T-cell (primary cell): ENCODE results near the gene PBX4. TPM values are rescaled to one million over a fixed set of nuclear protein-coding genes. Genes with fewer than 3 reads are reported as not detected.

ENCODE experiments used
- ATAC-seq, 4 experiments: fragments of 200-7000 bp in 3 of 4; fragments of 150-1000 bp in 1 of 4; cut with Tn5 transposase; replicated peaks in 1 of 4; 1 replicate in 3 of 4; 2 replicates in 1 of 4; pipeline ENCODE4 v1.10.0; 2021; ENCODE audit warnings: moderate library complexity in 3 of 4, mild to moderate bottlenecking in 2 of 4, moderate number of reproducible peaks in 1 of 4
- CTCF ChIA-PET, 2 donors: fragments of 300-600 bp; sonication (Branson Sonifier 250); formaldehyde crosslinking; loops; one replicate each; lab custom pipeline; 2022; ENCODE audit warnings: antibody characterized with exemption in 2 of 2; lab: Charles Lee
- POLR2A ChIA-PET, 2 donors: fragments of 300-600 bp; sonication (Branson Sonifier 250); formaldehyde crosslinking; loops; one replicate each; lab custom pipeline; 2022; ENCODE audit warnings: antibody characterized with exemption in 2 of 2; lab: Charles Lee
- DNase-seq, 35 experiments: peaks; one replicate each; pipeline versions ENCODE4 v3.0.0 to v3.0.0-alpha.2; 2013 to 2023
- H3K27ac ChIP-seq: one replicate; pipeline ENCODE4 v1.5.1; 2013; ENCODE audit warnings: low read length
- H3K27me3 ChIP-seq, 2 experiments: replicated peaks in 1 of 2; 1 replicate in 1 of 2; 2 replicates in 1 of 2; pipeline versions ENCODE4 v1.6.1 to v1.7.0; 2013; ENCODE audit warnings: low read length in 1 of 2, mixed read lengths in 1 of 2; ENCODE audit not compliant: control insufficient read depth in 2 of 2, insufficient read depth in 2 of 2; ENCODE audit errors: extremely low read depth in 1 of 2
- H3K36me3 ChIP-seq, 2 donors: 1 replicate in 1 of 2; 2 replicates in 1 of 2; pipeline versions ENCODE4 v1.6.1 to v1.7.0; 2013; ENCODE audit warnings: low read length in 1 of 2; ENCODE audit not compliant: control insufficient read depth in 2 of 2, insufficient read depth in 1 of 2; ENCODE audit errors: extremely low read depth in 1 of 2
- H3K4me1 ChIP-seq, 2 experiments: 1 replicate in 1 of 2; 2 replicates in 1 of 2; pipeline versions ENCODE4 v1.6.1 to v1.7.0; 2013; ENCODE audit warnings: low read length in 2 of 2, mixed read lengths in 1 of 2; ENCODE audit not compliant: insufficient read depth in 2 of 2, control insufficient read depth in 1 of 2; ENCODE audit errors: extremely low read depth in 1 of 2
- H3K4me3 ChIP-seq, 2 donors: 1 replicate in 1 of 2; 2 replicates in 1 of 2; pipeline versions ENCODE4 v1.5.1 to v1.7.0; 2013; ENCODE audit warnings: mild to moderate bottlenecking in 2 of 2, low read length in 1 of 2, moderate library complexity in 1 of 2; ENCODE audit not compliant: control insufficient read depth in 1 of 2; ENCODE audit errors: extremely low read depth in 1 of 2
- H3K9me3 ChIP-seq: 2 replicates; pipeline ENCODE4 v1.7.0; 2013
- H3K27ac Mint-ChIP-seq, 2 donors: one replicate each; pipeline ENCODE4 v1.8.0; 2020 to 2021; ENCODE audit warnings: mild to moderate bottlenecking in 2 of 2, mixed read lengths in 2 of 2
- H3K27me3 Mint-ChIP-seq, 2 donors: one replicate each; pipeline ENCODE4 v1.8.0; 2021 to 2022; ENCODE audit warnings: mixed read lengths in 2 of 2
- H3K36me3 Mint-ChIP-seq: one replicate; pipeline ENCODE4 v1.8.0; 2021; ENCODE audit warnings: mixed read lengths
- H3K4me1 Mint-ChIP-seq, 3 donors: one replicate each; pipeline ENCODE4 v1.8.0; 2020 to 2022; ENCODE audit warnings: mixed read lengths in 3 of 3, mild to moderate bottlenecking in 1 of 3
- H3K4me3 Mint-ChIP-seq, 3 donors: one replicate each; pipeline ENCODE4 v1.8.0; 2020 to 2022; ENCODE audit warnings: mild to moderate bottlenecking in 3 of 3, mixed read lengths in 3 of 3, moderate library complexity in 3 of 3
- H3K9me3 Mint-ChIP-seq, 3 donors: one replicate each; pipeline ENCODE4 v1.8.0; 2020 to 2022; ENCODE audit warnings: mixed read lengths in 3 of 3
- WGBS: methylation state at CpG from one replicate; pipeline ENCODE4 v1.1.5; 2013; ENCODE audit warnings: missing lambda C conversion rate; ENCODE audit not compliant: insufficient coverage; 5-methylcytosine and 5-hydroxymethylcytosine counted together
- total RNA-seq, 35 experiments: library from RNA in 6 of 35; stranded (reverse) in 6 of 35; fragments of 120-200 nt in 1 of 35; gene quantifications; one replicate each; pipeline versions ENCODE4 v1.2.1 to v1.2.4 and lab custom pipeline; 2013 to 2026

Gene PBX4
- total RNA-seq, 5 donors from 2014 or later (not counting 1 experiment from before 2014, with no cell fraction given), result 40.9 to 48.3 (median 42.7) TPM

DNA sequence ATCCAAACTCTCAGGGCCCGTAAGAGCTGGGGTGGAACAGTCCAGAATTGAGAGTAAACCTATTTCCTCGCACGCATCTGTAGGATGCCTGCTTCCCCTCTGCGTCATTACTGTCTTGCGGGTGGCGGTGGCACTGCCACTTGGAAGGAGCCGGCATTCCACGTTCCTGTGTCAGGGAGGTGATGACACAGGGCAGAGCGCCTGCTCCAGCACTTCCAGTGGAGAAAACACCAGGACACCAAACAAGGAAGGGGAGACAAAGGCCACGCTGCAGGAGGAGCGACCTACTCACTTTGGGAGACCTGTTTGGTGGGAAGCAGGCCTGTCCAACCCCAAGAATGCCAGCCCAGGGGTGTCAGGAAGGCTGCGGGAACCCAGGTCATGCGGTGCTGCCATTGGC, 37.1 kb downstream of the PBX4 start:
- Mint-ChIP-seq H3K27me3 (no peaks in the 10 kb centered on the region), H3K4me1 (peaks cover 19 to 23% (median 19%) of the 10 kb centered on the region in 3 donors), H3K27ac (peak overlapping the region in 1 of 2 donors; percentile 61), H3K9me3 (no peaks in the 10 kb centered on the region), H3K4me3 (peak overlapping the region in 1 of 3 donors; percentile 9), H3K36me3 (peaks cover 8% of the 10 kb centered on the region)
- H3K4me3 ChIP-seq, result no peak overlapping the region
- DNase-seq (no peak), ATAC-seq (no peak)
- POLR2A ChIA-PET, result no interaction called here
- peaks cover 0 to 12% of the 10 kb centered on the region in 2 experiments for H3K4me1 ChIP-seq
- CTCF ChIA-PET, result interaction anchor here in 1 of 2 donors (0.6 kb wide), 1 partner anchor 272 kb away, joined by 3 read pairs; no protein-coding TSS in a partner anchor
- no peaks in the 10 kb centered on the region for H3K27me3 ChIP-seq
- H3K9me3 ChIP-seq, result no peaks in the 10 kb centered on the region
- H3K36me3 ChIP-seq, result no peaks in the 10 kb centered on the region
- no peak overlapping the region for H3K27ac ChIP-seq
- WGBS, result 100% methylated on average over 12 of the region's 13 CpGs

- ChIA-PET POLR2A (no interaction called here), CTCF (no interaction called here)
- H3K4me1 ChIP-seq, result peaks cover 0 to 12% of the 10 kb centered on the region in 2 experiments
- peaks cover 2% of the 10 kb centered on the region for H3K36me3 Mint-ChIP-seq
- H3K9me3 ChIP-seq, result no peaks in the 10 kb centered on the region
- H3K9me3 Mint-ChIP-seq, result no peaks in the 10 kb centered on the region
- no peak overlapping the region for H3K27ac ChIP-seq
- H3K4me3 ChIP-seq, result no peak overlapping the region
- peaks cover 19 to 23% (median 19%) of the 10 kb centered on the region in 3 donors for H3K4me1 Mint-ChIP-seq
- no peaks in the 10 kb centered on the region for H3K27me3 Mint-ChIP-seq
- DNase-seq (no peak), ATAC-seq (no peak)
- H3K27ac Mint-ChIP-seq, result peak overlapping the region; percentile 55 to 61
- H3K27me3 ChIP-seq, result no peaks in the 10 kb centered on the region
- H3K4me3 Mint-ChIP-seq, result no peak overlapping the region
- WGBS, result 92% methylated on average over 2 of the region's 4 CpGs
- no peaks in the 10 kb centered on the region for H3K36me3 ChIP-seq
Measured at GRCh38 chr19:19580418-19580817, 38.1 kb downstream of the PBX4 start.

DNA sequence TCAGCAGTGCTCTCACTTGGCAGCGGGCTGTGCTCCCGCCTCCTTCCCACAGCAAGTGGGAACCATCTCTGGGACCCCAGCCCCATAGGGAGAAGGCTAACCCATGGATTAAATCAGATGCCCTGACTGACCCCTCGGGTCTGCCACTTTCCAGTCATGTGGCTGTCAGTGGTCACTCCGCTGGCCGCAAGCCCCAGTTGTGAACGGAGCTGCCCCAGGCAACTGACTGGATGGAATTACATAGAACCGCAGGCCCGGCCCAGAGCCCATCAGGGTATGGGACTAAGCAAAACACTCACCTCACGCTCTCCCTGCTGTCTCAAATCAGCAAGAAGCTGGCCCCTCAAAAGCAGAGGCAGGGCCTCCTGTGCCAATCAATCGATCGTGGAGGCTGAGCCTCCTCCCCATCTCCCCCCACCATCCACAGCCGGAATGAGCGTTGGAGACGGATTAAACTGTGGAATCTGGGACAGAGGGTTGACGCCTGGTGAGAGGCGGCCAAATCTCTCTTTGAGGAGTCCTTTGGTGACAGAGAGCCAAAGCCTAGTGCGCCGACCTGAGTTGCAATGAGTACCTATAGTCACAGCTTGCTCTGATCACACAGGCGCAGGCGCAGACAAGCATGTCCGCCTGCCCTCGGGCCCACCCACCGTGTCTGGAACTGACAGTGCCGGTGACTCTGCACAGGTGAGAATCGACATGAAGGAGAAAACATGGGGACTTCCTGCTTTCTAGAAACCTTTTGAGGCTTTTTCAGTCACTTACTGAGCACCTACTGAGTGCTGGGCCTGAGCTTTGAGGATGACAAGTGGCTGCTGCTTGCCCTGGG, 38.7 kb downstream of the PBX4 start:
- Mint-ChIP-seq H3K9me3 (no peaks in the 10 kb centered on the region), H3K4me3 (no peak overlapping the region), H3K27ac (no peak overlapping the region), H3K27me3 (no peaks in the 10 kb centered on the region), H3K36me3 (no peaks in the 10 kb centered on the region), H3K4me1 (peaks cover 19 to 23% (median 21%) of the 10 kb centered on the region in 3 donors)
- no peaks in the 10 kb centered on the region for H3K36me3 ChIP-seq
- CTCF ChIA-PET, result no interaction called here
- POLR2A ChIA-PET, result no interaction called here
- ATAC-seq (peak in 1 of 4 experiments; percentile 27), DNase-seq (peak in 1 of 35 experiments; percentile 23)
- H3K4me1 ChIP-seq, result peaks cover 0 to 12% of the 10 kb centered on the region in 2 experiments
- no peaks in the 10 kb centered on the region for H3K27me3 ChIP-seq
- H3K27ac ChIP-seq, result no peak overlapping the region
- H3K9me3 ChIP-seq, result no peaks in the 10 kb centered on the region
- WGBS, result 91% methylated on average over 20 of the region's 25 CpGs
- no peak overlapping the region for H3K4me3 ChIP-seq

GRCh38 chr19:19578252-19578651, 40.2 kb downstream of the PBX4 start:
- H3K4me3 ChIP-seq, result no peak overlapping the region
- ChIA-PET CTCF (interaction anchor here (0.6 to 0.7 kb wide), 3 partner anchors 17 to 1838 kb away, joined by 4 to 5 read pairs (median 4); no protein-coding TSS in a partner anchor), POLR2A (no interaction called here)
- Mint-ChIP-seq H3K4me1 (peaks cover 20 to 23% (median 21%) of the 10 kb centered on the region in 3 donors), H3K36me3 (peaks cover 1% of the 10 kb centered on the region), H3K9me3 (no peaks in the 10 kb centered on the region), H3K4me3 (no peak overlapping the region), H3K27me3 (no peaks in the 10 kb centered on the region), H3K27ac (no peak overlapping the region)
- H3K27ac ChIP-seq, result no peak overlapping the region
- H3K4me1 ChIP-seq, result peaks cover 0 to 12% of the 10 kb centered on the region in 2 experiments
- no peak for ATAC-seq
- H3K27me3 ChIP-seq, result no peaks in the 10 kb centered on the region
- WGBS, result 97% methylated on average over 5 of the region's 6 CpGs
- no peaks in the 10 kb centered on the region for H3K36me3 ChIP-seq
- no peaks in the 10 kb centered on the region for H3K9me3 ChIP-seq
- DNase-seq, result no peak

GRCh38 chr19:19575411-19575810, 43.1 kb downstream of the PBX4 start:
- WGBS, result 87% methylated on average over 6 of the region's 6 CpGs
- ATAC-seq, result no peak

DNA sequence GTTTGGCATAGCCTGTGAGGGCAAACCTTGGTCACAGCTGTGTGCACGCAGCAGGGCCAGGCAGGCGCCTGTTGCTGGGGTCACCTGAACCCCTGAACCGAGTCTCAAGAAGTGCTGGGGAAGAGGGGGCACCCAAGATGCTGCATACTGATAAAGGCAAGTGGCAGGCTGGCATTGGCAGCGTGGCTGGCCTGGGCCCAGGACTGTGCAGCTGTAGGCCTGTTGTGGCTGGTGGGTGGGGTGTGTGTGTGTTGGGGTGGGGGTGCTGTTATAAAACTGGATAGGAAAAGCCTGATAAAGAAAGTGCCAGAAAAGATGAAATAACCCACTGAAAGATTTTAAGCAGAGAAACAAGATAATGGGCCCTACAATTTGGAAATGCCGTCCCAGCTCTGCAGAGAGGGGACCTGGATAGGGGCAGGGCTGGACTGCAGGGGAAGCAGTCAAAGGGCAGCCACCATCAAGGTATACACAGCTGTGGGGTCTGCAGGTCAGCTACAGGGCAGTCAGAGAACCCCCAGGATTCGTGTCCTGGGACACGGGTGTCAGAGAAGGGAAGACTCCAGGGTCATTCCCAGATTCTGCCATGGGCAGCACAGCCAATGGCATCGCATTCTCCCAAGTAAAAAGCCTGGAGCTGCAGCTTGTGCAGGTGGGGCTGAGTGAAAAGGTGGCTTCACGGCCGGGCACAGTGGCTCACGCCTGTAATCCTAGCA, 47.3 kb downstream of the PBX4 start:
- ChIA-PET POLR2A (no interaction called here), CTCF (interaction anchor here in 1 of 2 donors (0.7 kb wide), 1 partner anchor 196 kb away, joined by 4 read pairs; no protein-coding TSS in a partner anchor)
- Histone ChIP-seq H3K27ac (no peak overlapping the region), H3K36me3 (peaks cover 9 to 29% of the 10 kb centered on the region in 2 donors), H3K4me1 (no peaks in the 10 kb centered on the region), H3K27me3 (no peaks in the 10 kb centered on the region), H3K9me3 (no peaks in the 10 kb centered on the region), H3K4me3 (no peak overlapping the region)
- Mint-ChIP-seq H3K27ac (no peak overlapping the region), H3K4me1 (peaks cover 0 to 2% (median 2%) of the 10 kb centered on the region in 3 donors), H3K9me3 (no peaks in the 10 kb centered on the region), H3K4me3 (no peak overlapping the region), H3K36me3 (peaks cover 29% of the 10 kb centered on the region), H3K27me3 (no peaks in the 10 kb centered on the region)
- DNase-seq, result no peak
- 94% methylated on average over 11 of the region's 11 CpGs for WGBS
- no peak for ATAC-seq

More at GRCh38 chr19:19575411-19575810, 43.1 kb downstream of the PBX4 start:
- Mint-ChIP-seq H3K4me1 (peaks cover 5 to 7% (median 6%) of the 10 kb centered on the region in 3 donors), H3K36me3 (peaks cover 10% of the 10 kb centered on the region), H3K4me3 (no peak overlapping the region), H3K27me3 (no peaks in the 10 kb centered on the region), H3K27ac (no peak overlapping the region), H3K9me3 (no peaks in the 10 kb centered on the region)
- H3K27ac ChIP-seq, result no peak overlapping the region
- ChIA-PET CTCF (no interaction called here), POLR2A (no interaction called here)
- H3K27me3 ChIP-seq, result no peaks in the 10 kb centered on the region
- H3K9me3 ChIP-seq, result no peaks in the 10 kb centered on the region
- no peak for DNase-seq
- no peak overlapping the region for H3K4me3 ChIP-seq
- peaks cover 2 to 4% of the 10 kb centered on the region in 2 donors for H3K36me3 ChIP-seq
- H3K4me1 ChIP-seq, result peaks cover 0 to 5% of the 10 kb centered on the region in 2 experiments
